Activated CD4-positive, CD25-positive, alpha-beta regulatory T cell treated with anti-CD3 and anti-CD28 coated beads, Interleukin-2, amount 50 U/mL, for 24 hours (primary cell): Measurements from ENCODE around the gene SALL1.

Source experiments
- ATAC-seq, 2 donors: fragments of 150-1000 bp; cut with Tn5 transposase; one replicate each; pipeline ENCODE4 v1.10.0; 2021; ENCODE audit warnings: mild to moderate bottlenecking in 1 of 2, moderate library complexity in 1 of 2

SALL1 gene

GRCh38 chr16:51155820-51156806 lies 5.0 kb upstream of the SALL1 start:
- no peak for ATAC-seq

GRCh38 chr16:51155199-51155607 lies 4.1 kb upstream of the SALL1 start:
- ATAC-seq: no peak

GRCh38 chr16:51154271-51155171 lies 3.5 kb upstream of the SALL1 start:
- no peak for ATAC-seq

- ATAC-seq: no peak
Measured at GRCh38 chr16:51153577-51154031, 2.5 kb upstream of the SALL1 start.

GRCh38 chr16:51152691-51153576 lies 1.9 kb upstream of the SALL1 start:
- no peak for ATAC-seq

- no peak for ATAC-seq
Measured at GRCh38 chr16:51151961-51152663, 1.0 kb upstream of the SALL1 start.

GRCh38 chr16:51151435-51151960 lies 428 bp upstream of the SALL1 start:
- ATAC-seq: no peak

GRCh38 chr16:51150165-51150887 lies 744 bp downstream of the SALL1 start:
- no peak for ATAC-seq

- ATAC-seq: no peak
Measured at GRCh38 chr16:51149721-51150164, 1.3 kb downstream of the SALL1 start.

- ATAC-seq: no peak
Measured at GRCh38 chr16:51149251-51149661, 1.8 kb downstream of the SALL1 start.

- ATAC-seq: no peak
Measured at GRCh38 chr16:51148678-51149228, 2.3 kb downstream of the SALL1 start.

GRCh38 chr16:51147776-51148677 lies 3.0 kb downstream of the SALL1 start:
- ATAC-seq: no peak

GRCh38 chr16:51146256-51146924 lies 4.7 kb downstream of the SALL1 start:
- no peak for ATAC-seq

- no peak for ATAC-seq
Measured at GRCh38 chr16:51144203-51144602, 6.9 kb downstream of the SALL1 start.

- ATAC-seq: no peak
Measured at GRCh38 chr16:51143196-51143977, 7.7 kb downstream of the SALL1 start.

- no peak for ATAC-seq
Measured at GRCh38 chr16:51141541-51141940, 9.5 kb downstream of the SALL1 start.

- ATAC-seq: no peak
Measured at GRCh38 chr16:51141106-51141505, 10.0 kb downstream of the SALL1 start.

GRCh38 chr16:51140112-51140511 lies 11.0 kb downstream of the SALL1 start:
- ATAC-seq: no peak
